Measurements from ENCODE around the gene UNC13D.
"Not testable (repeated sequence)": the region's sequence is repeated elsewhere in the genome, so short reads cannot be mapped to it uniquely, and the experiment has no call there.

The UNC13D gene

DNA sequence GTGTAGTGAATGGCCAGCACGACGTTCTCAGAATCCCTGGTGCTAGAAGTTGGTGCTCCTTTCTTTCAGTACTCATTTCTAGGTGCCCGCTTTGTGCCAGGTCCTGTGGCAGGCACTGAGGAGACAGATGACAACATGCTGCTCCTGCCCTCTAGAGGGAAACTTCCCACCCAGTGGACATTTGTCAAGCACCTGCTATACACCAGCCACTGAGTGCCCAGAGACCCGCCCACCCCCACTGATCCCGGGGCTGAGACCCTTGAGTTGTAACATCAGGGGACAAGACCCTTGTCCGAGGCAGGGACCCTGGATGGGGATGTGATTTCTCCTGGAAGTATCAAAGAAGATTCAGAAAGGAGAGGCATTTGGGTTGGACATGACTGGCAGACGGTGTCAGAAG is 25.1 kb downstream of the UNC13D start:
- DNase-seq, result no peak

DNA sequence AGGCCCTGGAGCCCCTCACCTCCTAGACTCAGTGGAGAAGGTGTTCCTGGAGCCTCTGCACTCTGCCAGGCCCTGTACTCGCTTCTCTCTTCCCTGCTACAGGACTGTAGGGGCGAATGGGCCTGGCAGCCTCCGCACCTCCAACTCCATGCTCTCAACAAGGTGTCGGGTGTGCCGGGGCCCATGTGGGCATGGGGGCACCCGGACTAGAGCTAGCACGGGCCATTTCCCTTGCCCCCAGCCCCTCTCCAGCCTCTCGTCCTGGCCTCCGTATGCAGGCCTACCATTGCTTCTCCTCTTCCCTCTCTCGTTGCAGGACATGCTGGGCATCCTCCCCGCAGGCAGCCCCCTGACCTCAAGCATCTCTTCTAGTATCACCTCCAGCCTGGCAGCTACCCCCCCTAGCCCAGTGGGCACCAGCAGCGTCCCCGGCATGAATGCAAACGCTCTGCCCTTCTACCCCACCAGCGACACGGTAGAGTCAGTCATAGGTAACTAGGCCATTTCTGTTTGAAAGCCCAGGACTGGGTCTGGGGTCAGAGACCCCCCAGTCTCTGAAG is 25.8 kb downstream of the UNC13D start:
- no peak for DNase-seq

DNA sequence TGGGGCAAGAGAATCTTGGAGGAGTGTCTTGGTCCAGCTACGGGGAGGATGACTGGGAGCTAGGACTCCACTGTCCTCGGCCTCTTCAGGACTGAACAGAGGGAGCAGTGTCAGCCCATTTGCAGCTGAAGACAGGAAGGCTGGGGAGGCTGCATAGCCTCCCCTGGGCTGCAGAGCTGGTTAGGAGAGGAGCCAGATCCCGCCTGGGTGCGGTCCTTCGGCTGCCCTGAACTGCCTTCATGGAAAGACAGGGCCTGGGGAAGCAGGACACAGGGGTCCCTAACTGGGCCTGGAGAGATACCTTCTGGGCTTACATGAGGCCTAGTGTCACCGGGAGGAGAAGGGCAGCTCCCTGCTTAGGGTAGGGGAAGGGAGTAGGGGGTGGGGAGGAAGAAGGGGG is 26.6 kb downstream of the UNC13D start:
- DNase-seq, result no peak

DNA sequence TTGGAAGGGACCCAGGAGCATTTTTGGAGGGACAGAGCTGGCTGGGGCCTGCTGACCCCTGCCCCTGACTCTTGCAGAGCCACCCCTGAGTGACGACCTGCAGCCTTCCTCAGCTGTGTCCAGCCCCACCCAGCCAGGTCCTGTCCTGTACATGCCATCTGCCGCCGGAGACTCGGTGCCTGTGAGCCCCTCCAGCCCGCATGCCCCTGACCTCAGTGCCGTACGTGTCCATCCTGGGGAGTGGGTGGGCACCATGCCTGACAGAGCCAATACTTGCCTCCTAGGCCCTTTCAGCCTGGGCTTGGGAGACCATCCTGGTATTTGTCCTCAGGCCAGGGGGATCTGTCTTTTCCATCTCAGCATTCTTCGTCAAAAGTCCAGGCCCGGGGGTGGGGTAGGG is 27.5 kb downstream of the UNC13D start:
- DNase-seq, result no peak

DNA sequence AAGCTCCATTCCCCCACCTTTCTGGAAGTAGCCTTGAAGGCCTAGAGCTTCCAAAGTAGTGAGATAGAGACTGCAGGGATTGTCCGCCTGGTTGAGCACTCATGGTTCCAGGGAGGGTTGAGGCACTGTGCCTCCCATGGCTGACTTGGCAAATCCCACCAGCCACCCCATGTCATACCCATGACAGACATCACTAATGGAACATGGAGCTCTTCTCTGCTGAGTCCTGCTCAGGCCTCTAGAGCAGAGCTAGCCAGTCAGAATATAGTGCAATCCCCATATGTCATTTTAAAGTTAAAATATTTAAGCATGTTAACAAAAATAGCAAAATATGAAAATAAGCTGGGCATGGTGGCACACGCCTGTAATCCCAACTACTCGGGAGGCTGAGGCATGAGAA is 28.8 kb downstream of the UNC13D start:
- DNase-seq, result no peak

DNA sequence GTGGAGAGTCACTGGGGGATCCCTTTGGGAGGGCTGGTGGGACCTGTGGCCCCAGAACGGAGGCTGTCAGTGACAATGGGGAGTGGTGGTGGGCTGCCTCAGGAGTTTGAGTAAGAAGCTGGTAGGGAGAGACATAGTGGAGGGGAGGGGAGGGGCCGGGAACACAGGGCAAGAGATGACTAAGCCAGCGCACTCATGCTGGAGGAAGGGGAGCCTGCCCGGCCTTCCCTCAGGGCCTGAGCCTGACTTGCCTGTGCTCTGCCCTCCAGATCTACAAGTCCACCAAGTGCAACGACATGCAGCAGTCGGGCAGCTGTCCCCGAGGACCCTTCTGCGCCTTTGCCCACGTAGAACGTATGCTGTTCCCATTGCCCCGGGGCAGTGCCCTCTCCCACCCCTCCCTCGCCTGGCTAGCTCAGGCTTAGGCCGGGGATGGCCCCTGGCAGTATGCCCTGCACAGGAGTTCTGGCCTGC is 29.3 kb downstream of the UNC13D start:
- DNase-seq, result no peak

DNA sequence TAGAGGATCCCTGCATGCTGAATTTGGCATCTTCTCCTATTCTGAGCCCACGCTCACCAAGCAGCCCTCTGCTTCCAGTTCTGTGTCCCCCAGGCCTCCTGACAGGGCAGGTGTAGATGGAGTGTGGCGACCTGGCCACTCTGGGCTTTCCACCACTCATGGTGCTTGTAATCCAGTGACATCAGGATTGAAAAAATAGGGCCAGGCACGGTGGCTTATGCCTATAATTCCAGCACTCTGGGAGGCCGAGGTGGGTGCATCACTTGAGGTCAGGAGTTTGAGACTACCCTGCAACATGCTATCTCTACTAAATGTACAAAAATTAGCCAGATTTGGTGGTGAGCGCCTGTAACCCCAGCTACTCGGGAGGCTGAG is 30.2 kb downstream of the UNC13D start:
- no peak for DNase-seq

DNA sequence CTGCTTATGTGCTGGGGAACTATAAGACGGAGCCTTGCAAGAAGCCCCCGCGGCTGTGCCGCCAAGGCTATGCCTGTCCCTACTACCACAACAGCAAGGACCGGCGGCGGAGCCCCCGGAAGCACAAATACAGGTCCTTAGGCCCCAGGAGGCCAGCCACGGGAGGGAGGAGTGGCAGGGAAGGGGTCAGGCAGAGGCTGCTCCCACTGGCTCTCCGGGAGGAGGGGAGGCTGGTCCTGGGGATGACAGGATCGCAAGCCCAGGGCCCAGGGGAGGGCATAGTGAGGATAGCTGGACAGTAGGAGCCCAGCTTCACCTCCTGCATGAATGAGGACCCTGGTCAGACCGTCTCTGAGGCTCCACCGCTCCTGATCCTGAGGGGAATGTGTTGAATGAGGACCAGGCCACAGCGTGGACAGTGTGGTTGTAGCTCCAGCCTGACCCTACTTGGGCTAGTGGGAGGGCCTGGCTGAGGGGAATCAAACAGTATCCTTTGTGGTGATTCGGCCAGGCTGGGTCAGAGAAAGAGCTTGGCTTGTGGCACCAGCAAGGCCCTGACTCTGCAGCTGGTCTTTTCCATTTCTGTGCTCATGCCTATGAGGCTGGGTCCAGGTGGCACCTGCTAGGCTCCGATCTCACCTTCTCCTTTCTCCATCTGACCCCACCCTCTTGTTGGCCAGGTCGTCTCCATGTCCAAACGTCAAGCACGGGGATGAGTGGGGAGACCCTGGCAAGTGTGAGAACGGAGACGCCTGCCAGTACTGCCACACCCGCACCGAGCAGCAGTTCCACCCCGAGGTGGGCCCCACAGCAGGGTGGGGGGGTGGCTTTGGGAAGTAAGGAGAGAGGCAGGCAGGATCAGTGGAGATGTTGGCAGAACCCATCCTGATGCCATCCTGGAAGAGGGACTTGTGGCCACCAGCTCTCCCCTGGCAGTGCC is 30.9 kb downstream of the UNC13D start:
- no peak for DNase-seq

DNA sequence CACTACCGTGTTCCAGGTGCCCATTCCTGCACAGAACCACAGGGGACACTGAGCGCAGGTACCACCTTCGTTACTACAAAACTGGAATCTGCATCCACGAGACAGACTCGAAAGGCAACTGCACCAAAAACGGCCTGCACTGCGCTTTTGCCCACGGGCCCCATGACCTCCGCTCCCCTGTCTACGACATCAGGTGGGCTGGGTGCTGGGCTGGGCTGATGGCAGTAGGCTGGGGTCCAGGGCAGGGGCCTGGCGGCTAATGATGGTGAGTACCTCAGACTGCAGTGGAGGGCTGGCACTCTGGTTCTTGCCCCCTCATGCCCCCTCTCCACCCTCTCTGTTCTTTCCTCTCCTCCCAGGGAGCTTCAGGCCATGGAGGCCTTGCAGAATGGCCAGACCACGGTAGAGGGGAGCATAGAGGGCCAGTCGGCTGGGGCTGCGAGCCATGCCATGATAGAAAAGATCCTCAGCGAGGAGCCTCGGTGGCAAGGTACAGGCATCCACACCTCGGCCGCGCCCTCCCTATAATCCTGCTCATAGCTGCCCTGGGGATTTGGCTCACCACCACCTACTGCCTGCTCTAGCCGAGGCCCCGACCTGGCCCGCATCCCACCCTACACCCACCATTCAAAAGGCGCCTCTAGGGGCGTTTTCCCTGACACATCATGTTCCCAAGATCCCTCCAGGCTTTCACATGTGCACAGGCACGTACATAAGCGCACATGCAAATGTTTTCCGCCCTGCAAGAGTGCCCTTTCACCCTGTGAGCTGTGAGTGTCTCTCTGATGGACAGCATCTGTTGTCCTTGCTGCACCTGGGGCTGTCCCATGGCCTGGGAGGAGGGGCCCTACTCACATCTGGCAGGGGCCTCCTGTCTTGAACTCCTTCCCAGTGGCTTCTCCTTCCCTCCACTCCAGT is 31.8 kb downstream of the UNC13D start:
- DNase-seq, result no peak

DNA sequence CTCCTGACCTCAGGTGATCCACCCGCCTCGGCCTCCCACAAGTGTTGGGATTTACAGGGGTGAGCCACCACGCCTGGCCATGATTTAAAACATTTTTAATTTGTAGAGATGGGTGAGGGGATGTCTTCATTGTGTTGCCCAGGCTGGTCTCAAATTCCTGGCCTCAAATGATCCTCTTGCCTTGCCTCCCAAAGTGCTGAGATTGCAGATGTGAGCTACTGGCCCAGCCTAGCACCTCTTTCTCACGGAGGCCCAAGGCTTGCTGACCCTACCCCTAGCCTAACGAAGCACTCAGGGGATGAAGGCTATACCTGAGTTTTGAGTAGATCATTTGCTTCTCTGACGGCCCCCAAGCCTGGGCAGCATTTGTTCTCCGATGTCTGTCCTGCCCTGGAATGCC is 33.0 kb downstream of the UNC13D start:
- DNase-seq, result no peak

DNA sequence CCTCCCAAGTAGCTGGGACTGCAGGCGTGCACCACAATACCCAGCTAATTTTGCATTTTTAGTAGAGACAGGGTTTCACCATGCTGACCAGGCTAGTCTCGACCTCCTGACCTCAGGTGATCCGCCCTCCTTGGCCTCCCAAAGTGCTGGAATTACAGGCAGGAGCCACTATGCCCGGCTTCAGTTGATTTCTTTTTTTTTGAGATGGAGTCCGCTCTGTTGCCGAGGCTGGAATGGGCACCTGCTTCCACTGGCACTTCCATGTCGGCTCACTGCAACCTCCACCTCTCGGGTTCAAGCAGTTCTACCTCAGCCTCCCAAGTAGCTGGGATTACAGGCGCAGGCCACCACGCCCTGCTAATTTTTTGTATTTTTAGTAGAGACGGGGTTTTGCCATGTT is 33.4 kb downstream of the UNC13D start:
- DNase-seq, result not testable (repeated sequence)

DNA sequence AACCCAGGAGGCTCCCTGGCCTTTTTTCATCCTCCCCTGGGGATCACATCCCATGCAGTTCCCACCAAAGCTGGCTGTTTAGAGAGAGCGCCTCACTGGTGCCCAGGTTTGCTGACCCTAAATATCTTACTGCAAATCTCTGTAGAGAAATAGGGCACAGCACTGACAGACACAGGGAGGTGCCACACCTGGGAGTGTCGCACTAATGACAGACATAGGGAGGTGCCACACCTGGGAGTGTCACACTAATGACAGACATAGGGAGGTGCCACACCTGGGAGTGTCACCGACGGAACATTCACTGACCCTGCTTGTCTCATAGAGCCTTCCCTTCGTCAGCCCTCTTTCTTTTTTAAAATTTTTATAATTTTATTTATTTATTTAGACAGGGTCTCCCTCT is 34.0 kb downstream of the UNC13D start:
- no peak for DNase-seq

DNA sequence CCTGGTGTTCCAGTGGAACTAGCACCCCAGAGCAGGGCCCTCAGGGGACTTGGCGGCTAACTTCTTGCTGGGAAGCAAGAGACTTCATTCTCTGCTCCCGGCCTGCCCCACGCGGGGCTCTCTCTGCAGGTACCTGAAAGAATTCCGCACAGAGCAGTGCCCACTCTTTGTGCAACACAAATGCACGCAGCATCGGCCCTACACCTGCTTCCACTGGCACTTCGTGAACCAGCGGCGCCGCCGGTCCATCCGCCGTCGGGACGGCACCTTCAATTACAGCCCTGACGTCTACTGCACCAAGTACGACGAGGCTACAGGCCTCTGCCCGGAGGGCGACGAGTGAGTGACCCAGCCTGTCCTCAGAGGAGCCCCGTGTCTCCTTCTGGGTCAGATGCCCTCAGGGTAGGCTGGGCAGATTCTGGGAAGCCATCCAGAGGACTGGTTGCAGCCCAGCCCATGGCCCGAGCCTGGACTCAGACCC is 34.5 kb downstream of the UNC13D start:
- DNase-seq, result no peak

DNA sequence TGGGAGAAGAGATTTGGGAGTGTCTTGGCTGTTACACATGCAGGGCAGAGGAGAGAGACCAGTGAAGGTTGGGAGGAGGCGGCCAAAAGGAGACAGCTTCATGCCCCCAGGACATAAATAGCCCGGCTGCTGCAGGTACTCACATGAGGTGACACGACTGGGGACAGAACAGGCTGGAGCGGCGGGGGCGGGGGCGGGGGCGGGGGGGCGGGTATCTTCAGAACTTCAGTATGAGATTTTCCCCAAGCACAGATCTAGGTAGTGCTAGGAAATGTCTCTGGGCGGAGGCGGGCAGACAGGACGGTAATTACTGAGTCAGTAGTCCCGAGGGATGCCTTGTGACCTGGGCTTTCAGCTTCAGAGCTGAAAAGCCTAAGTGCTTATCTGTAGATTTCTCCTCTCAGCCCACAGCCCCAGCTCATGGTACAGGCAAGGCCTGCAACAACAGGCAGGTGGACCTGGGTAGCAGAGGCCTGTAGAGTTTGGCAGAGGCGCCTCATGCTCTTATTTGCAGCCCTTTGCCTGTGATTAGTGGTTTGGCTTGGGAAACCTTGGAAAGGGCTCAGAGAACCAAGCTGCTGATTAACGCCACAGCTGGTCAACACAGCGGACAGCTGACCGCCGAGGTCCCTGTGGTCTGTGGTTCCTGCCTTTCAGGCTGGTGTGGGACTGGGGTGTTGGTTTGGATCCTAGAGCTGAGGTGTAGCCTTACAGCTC is 35.1 kb downstream of the UNC13D start:
- no peak for DNase-seq

DNA sequence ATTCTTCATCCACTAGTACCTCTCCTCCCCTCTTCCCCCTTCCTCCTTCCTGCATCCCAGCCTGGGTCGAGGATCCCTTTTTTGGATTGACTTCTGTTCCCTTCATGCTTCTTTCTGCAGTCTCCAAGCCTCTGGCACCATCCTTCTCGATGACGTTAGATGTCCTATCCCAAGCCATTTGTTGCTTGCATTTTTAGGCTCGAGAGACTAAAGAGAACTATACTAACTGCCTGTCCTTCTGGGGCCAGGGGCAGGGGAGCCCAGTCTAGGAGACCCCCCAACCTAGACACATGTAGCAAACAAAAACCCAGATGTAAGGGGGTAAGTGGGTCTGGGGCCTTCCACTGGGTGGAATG is 35.7 kb downstream of the UNC13D start:
- DNase-seq, result no peak

DNA sequence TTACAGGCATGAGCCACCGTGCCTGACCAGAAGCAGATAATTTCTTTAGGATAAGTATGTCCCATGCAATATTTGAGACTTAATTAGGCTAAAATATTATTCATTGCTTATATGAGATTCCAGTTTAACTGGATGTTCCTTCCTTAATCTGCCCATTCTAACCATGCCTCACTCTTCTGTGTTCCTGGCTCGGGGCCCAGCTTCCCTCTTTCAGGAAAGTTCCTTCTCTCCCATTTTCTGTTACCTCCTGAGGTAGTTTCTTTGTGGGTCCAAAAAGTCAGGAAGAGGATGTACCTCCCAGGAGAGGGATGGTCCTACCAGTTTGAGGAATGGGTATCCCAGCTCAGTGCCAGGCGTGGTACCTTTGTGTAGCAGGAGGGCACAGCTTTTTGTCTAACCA is 36.3 kb downstream of the UNC13D start:
- no peak for DNase-seq

DNA sequence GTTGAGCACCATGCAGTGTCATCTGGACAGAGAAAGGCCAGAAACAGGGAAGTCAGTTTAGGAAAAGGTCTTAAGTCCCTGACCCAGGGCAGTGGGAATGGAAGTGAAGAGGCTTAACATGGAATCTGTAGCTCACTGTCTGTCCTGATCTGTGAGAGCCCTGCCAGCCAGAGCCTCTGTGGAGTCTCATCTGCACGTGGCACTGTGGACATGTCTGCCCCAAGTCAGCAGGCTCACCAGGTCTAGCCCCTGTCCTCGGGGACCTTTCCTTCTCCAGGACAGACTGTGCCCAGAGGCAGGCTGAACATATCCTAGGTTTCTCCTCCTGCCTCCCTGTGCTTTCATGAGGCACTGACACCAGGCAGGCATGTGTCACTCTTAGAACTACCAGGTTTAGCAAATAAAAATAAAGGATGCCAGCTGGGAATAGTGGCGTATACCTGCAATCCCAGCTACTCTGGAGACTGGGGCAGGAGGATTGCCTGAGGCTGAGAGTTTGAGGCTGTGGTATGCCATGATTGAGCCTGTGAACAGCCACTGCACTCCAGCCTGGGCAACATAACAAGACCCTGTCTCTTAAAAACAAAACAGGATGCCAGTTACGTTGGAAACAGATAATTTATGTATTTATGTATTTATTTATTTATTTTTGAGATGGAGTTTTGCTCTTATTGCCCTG is 37.2 kb downstream of the UNC13D start:
- DNase-seq, result no peak

DNA sequence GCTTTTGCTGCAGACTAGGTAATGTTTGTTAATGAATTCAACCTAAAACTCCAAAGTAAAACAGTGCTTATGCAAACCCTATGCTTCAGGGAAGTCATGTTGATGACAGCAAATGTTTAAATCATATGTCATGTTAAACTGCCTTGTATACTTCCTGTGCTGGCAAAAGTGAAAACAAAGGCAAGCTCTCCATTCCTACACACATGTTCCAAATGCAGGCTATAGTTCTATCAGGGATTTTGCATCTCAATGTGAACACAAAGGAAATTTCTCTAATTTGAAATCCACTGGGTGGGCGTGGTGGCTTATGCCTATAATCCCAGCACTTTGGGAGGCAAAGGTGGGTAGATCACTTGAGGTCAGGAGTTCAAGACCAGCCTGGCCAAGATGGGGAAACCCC is 40.3 kb downstream of the UNC13D start:
- no peak for DNase-seq

DNA sequence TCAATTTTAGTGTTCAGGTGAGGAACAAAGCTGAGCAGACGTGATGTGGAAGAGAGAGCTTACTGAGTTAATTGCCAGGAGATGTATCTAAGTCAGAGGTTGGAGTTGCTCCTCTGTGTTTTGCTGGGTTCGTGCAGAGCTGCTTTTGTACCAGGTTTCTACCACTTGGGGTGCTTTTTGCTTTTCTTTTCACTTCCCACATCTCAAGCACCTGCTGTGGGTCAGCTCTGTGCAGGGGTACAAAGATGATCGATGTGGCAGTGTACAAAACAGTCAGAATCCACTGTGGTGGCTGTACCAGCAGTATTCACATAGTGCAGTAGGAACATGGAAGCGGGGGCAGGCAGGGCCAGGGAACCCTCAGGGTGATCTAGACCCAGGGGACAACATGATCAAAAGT is 44.8 kb downstream of the UNC13D start:
- DNase-seq, result no peak

DNA sequence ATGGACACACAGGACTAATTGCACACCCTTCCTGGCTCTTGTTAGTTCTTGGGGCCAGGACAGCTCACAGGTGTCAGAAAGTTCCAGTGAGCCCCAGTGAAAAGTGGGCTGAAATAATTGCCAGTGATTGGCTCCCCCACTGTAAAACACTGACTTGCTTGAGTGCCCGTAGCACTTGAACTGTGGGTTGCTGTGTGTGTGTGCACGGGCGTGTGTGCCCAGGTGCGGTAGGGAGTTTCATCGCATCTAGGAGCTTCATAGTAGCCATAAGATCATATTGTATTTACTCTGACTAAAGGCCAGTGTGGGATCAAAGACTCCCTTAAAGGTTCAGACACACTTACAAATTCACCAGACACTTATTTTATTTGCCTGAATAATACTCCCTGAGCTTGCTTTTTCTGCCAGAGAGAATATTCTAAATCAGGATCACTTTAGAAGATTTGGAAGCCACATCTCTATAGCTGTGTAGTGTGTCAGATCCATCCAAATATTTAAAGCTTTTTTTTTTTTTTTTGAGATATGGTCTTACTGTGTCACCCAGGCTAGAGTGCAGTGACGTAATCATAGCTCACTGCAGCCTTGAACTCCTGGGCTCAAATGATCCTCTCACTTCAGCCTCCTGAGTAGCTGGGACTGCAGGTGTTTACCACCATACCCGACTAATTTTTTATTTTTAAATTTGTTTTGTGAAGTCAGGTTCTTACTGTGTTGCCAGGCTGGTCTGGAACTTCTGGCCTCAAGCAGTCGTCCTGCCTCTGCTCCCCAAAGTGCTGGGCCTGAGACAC is 48.2 kb downstream of the UNC13D start:
- no peak for DNase-seq

DNA sequence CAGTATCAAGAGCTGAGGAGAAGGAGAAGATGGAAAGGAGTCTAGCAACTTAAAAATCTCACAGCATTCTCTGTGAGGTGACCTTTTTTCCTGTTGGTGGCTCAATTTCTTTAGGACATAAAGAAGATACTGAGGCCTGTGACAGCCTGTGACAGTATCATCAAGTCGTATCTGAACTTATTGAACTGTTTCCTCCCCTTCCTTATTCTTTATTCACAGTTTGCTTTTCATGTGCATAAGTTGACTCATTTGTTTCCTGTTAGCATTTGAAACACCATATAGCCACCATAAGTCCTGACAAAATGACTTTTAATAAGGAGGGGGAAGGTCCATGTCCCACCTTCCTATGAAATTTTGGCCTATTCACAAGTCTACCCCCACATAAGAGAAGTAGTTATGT is 50.7 kb downstream of the UNC13D start:
- DNase-seq, result no peak
